ENCODE results near the gene CPNE1.

CPNE1 gene

GRCh38 chr20:35698298-35699126, 33.8 kb upstream of the CPNE1 start:
- H3K9me3 ChIP-seq (ENCODE audit: insufficient read depth, low read depth, low read length), result no peaks in the 10 kb centered on the region
- H3K27me3 ChIP-seq (ENCODE audit: insufficient read depth, low read length, poor library complexity, severe bottlenecking), result no peaks in the 10 kb centered on the region
- peak overlapping the region; percentile 92 for H3K4me3 ChIP-seq (ENCODE audit: low read length, poor library complexity, severe bottlenecking)
- H3K9me2 ChIP-seq (replicated peaks; ENCODE audit: low read depth, low read length), result no peaks in the 10 kb centered on the region
- H2AFZ ChIP-seq (ENCODE audit: low read length), result peak overlapping the region; percentile 98
- H3F3A ChIP-seq (ENCODE audit: low read depth), result peaks cover 16% of the 10 kb centered on the region
- H4K20me1 ChIP-seq (ENCODE audit: insufficient read depth, low read length, poor library complexity, severe bottlenecking), result peaks cover 20% of the 10 kb centered on the region
- TF ChIP-seq CTCF (conservative IDR thresholded peaks at IDR 0.05; ENCODE audit: low read length), result no peak
- TF ChIP-seq EZH2phosphoT487 (IDR thresholded peaks at IDR 0.05; ENCODE audit: borderline replicate concordance), result no peak
- H3K36me3 ChIP-seq (ENCODE audit: insufficient read depth, low read length), result peaks cover 27% of the 10 kb centered on the region
- peak overlapping the region; percentile 87 for H3K4me2 ChIP-seq (ENCODE audit: low read depth, low read length, poor library complexity, severe bottlenecking)
- H3K4me1 ChIP-seq (ENCODE audit: insufficient read depth, low read length, poor library complexity, severe bottlenecking), result peaks cover 26% of the 10 kb centered on the region
- peaks cover 30% of the 10 kb centered on the region; the same call in 1 of the 2 replicates for H3K79me2 ChIP-seq (ENCODE audit: insufficient read depth, low read length)
- peak overlapping the region; percentile 86 for H3K9ac ChIP-seq (ENCODE audit: low read depth, low read length, poor library complexity, severe bottlenecking)

- no peaks in the 10 kb centered on the region for H3K27me3 ChIP-seq (ENCODE audit: insufficient read depth, low read length, poor library complexity, severe bottlenecking)
- no peaks in the 10 kb centered on the region for H3K9me2 ChIP-seq (replicated peaks; ENCODE audit: low read depth, low read length)
- peaks cover 9% of the 10 kb centered on the region for H3F3A ChIP-seq (ENCODE audit: low read depth)
- H3K4me1 ChIP-seq (ENCODE audit: insufficient read depth, low read length, poor library complexity, severe bottlenecking), result peaks cover 26% of the 10 kb centered on the region
- peaks cover 20% of the 10 kb centered on the region for H3K36me3 ChIP-seq (ENCODE audit: insufficient read depth, low read length)
- H3K79me2 ChIP-seq (ENCODE audit: insufficient read depth, low read length), result peaks cover 30% of the 10 kb centered on the region; the same call in 1 of the 2 replicates
- peaks cover 14% of the 10 kb centered on the region for H4K20me1 ChIP-seq (ENCODE audit: insufficient read depth, low read length, poor library complexity, severe bottlenecking)
- H3K9ac ChIP-seq (ENCODE audit: low read depth, low read length, poor library complexity, severe bottlenecking), result peak overlapping the region; percentile 86
- no peak overlapping the region for H2AFZ ChIP-seq (ENCODE audit: low read length)
- TF ChIP-seq CTCF (conservative IDR thresholded peaks at IDR 0.05; ENCODE audit: low read length), result no peak
- no peak for TF ChIP-seq EZH2phosphoT487 (IDR thresholded peaks at IDR 0.05; ENCODE audit: borderline replicate concordance)
- peak overlapping the region; percentile 92 for H3K4me3 ChIP-seq (ENCODE audit: low read length, poor library complexity, severe bottlenecking)
- H3K9me3 ChIP-seq (ENCODE audit: insufficient read depth, low read depth, low read length), result no peaks in the 10 kb centered on the region
- H3K4me2 ChIP-seq (ENCODE audit: low read depth, low read length, poor library complexity, severe bottlenecking), result peak overlapping the region; percentile 87
Measured at GRCh38 chr20:35697696-35698297, 33.1 kb upstream of the CPNE1 start.

GRCh38 chr20:35695978-35696377, 31.3 kb upstream of the CPNE1 start:
- Histone ChIP-seq H3K4me2 (ENCODE audit: low read depth, low read length, poor library complexity, severe bottlenecking) (no peak overlapping the region), H3K36me3 (ENCODE audit: insufficient read depth, low read length) (peaks cover 4% of the 10 kb centered on the region; the same call in 1 of the 2 replicates), H3K9ac (ENCODE audit: low read depth, low read length, poor library complexity, severe bottlenecking) (no peak overlapping the region)

More at GRCh38 chr20:35695978-35696377, 31.3 kb upstream of the CPNE1 start:
- Histone ChIP-seq H4K20me1 (ENCODE audit: insufficient read depth, low read length, poor library complexity, severe bottlenecking) (peaks cover 9% of the 10 kb centered on the region), H3K9me3 (ENCODE audit: insufficient read depth, low read depth, low read length) (no peaks in the 10 kb centered on the region), H2AFZ (ENCODE audit: low read length) (no peak overlapping the region), H3K4me1 (ENCODE audit: insufficient read depth, low read length, poor library complexity, severe bottlenecking) (peaks cover 26% of the 10 kb centered on the region), H3K9me2 (replicated peaks; ENCODE audit: low read depth, low read length) (no peaks in the 10 kb centered on the region), H3K79me2 (ENCODE audit: insufficient read depth, low read length) (peaks cover 27% of the 10 kb centered on the region; the same call in 1 of the 2 replicates), H3K27me3 (ENCODE audit: insufficient read depth, low read length, poor library complexity, severe bottlenecking) (no peaks in the 10 kb centered on the region), H3K4me3 (ENCODE audit: low read length, poor library complexity, severe bottlenecking) (no peak overlapping the region), H3F3A (ENCODE audit: low read depth) (no peaks in the 10 kb centered on the region; the same call in 1 of the 2 replicates)
- TF ChIP-seq EZH2phosphoT487 (IDR thresholded peaks at IDR 0.05; ENCODE audit: borderline replicate concordance) (no peak), CTCF (conservative IDR thresholded peaks at IDR 0.05; ENCODE audit: low read length) (no peak)
